Measurements from ENCODE around the gene REX1BD. TPM values are rescaled to one million over a fixed set of nuclear protein-coding genes. Genes with fewer than 3 reads are reported as not detected.

REX1BD gene
- total RNA-seq, 1 donor from 2014 or later: 85.9 TPM

DNA sequence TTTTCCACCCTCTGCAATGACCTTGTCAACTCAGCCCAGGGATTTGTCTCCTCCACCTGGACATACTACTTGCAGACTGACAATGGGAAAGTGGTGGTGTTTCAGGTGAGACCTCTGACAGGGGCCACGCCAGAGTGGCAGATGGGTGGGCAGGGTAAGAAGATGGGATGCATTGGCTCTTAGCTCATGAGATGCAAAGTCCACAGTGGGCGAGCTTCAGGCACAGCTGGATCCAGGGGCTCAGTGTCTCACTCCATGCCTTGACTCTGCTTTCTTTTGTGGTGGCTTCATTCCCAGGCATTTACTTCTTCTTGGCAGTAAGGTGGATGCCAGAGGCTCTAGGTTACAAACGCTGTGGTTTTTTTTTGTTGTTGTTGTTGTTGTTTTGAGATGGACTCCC is 27.4 kb downstream of the REX1BD start:
- Mint-ChIP-seq H3K27me3 (peaks cover 41% of the 10 kb centered on the region), H3K4me1 (peaks cover 17% of the 10 kb centered on the region), H3K27ac (no peak overlapping the region), H3K9me3 (no peaks in the 10 kb centered on the region), H3K4me3 (no peak overlapping the region), H3K36me3 (ENCODE audit: low read depth) (no peaks in the 10 kb centered on the region)
- ATAC-seq (ENCODE audit: low read depth) (no peak), DNase-seq (no peak)
- TF ChIP-seq, protein P1, sequence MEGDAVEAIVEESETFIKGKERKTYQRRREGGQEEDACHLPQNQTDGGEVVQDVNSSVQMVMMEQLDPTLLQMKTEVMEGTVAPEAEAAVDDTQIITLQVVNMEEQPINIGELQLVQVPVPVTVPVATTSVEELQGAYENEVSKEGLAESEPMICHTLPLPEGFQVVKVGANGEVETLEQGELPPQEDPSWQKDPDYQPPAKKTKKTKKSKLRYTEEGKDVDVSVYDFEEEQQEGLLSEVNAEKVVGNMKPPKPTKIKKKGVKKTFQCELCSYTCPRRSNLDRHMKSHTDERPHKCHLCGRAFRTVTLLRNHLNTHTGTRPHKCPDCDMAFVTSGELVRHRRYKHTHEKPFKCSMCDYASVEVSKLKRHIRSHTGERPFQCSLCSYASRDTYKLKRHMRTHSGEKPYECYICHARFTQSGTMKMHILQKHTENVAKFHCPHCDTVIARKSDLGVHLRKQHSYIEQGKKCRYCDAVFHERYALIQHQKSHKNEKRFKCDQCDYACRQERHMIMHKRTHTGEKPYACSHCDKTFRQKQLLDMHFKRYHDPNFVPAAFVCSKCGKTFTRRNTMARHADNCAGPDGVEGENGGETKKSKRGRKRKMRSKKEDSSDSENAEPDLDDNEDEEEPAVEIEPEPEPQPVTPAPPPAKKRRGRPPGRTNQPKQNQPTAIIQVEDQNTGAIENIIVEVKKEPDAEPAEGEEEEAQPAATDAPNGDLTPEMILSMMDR (IDR thresholded peaks at IDR 0.05): no peak
- CTCF ChIA-PET: no interaction called here
- POLR2A ChIA-PET: no interaction called here
- intact Hi-C loops (cut with micrococcal nuclease): no loop called here

DNA sequence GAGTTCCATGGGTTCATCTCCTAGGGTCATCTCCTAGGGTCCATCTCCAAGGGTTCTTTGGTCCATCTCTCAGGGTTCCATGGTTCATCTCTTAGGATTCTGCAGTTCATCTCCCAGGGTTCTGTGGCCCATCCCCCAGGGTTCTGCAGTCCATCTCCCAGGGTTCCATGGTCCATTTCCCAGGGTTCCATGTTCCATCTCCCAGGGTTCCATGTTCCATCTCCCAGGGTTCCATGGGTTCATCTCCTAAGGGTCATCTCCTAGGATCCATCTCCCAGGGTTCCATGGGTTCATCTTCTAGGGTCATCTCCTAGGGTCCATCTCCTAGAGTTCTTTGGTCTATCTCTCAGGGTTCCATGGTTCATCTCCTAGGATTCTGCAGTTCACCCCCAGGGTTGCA is 29.0 kb downstream of the REX1BD start:
- no peak for DNase-seq
- no peaks in the 10 kb centered on the region for H3K9me3 Mint-ChIP-seq
- H3K4me1 Mint-ChIP-seq: peaks cover 5% of the 10 kb centered on the region
- H3K27me3 Mint-ChIP-seq: peaks cover 31% of the 10 kb centered on the region
- H3K36me3 Mint-ChIP-seq (ENCODE audit: low read depth): no peaks in the 10 kb centered on the region
- H3K4me3 Mint-ChIP-seq: no peak overlapping the region
- TF ChIP-seq, protein P1 (IDR thresholded peaks at IDR 0.05): no peak
- POLR2A ChIA-PET: no interaction called here
- intact Hi-C loops (cut with micrococcal nuclease): no loop called here
- no peak for ATAC-seq (ENCODE audit: low read depth)
- no peak overlapping the region for H3K27ac Mint-ChIP-seq
- CTCF ChIA-PET: no interaction called here

DNA sequence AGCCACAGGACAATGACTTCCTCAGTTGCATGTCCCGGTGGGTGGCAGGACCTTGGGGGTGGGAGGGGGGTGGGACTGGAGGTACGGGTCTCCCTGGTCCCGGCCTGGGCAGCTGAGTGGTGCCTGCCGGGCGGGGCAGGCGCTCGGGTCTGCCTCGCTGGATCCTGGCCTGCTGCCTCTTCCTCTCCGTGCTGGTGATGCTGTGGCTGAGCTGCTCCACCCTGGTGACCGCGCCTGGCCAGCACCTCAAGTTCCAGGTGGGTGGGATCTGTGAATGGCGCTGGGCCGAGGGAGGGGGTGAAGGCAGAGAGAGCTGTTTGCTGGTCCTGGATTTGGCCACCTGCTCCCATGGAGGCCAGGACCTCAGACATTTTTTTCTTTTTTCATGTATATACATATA is 29.6 kb downstream of the REX1BD start:
- CTCF ChIA-PET: no interaction called here
- TF ChIP-seq, protein P1 (IDR thresholded peaks at IDR 0.05): no peak
- POLR2A ChIA-PET: interaction anchor here (0.5 kb wide), 1 partner anchor 8 kb away, joined by 3 read pairs; no protein-coding TSS in a partner anchor
- Mint-ChIP-seq H3K36me3 (ENCODE audit: low read depth) (no peaks in the 10 kb centered on the region), H3K4me1 (peaks cover 3% of the 10 kb centered on the region), H3K4me3 (no peak overlapping the region), H3K27ac (no peak overlapping the region), H3K27me3 (peaks cover 29% of the 10 kb centered on the region), H3K9me3 (no peaks in the 10 kb centered on the region)
- no peak for DNase-seq
- no peak for ATAC-seq (ENCODE audit: low read depth)
- intact Hi-C loops (cut with micrococcal nuclease): no loop called here

DNA sequence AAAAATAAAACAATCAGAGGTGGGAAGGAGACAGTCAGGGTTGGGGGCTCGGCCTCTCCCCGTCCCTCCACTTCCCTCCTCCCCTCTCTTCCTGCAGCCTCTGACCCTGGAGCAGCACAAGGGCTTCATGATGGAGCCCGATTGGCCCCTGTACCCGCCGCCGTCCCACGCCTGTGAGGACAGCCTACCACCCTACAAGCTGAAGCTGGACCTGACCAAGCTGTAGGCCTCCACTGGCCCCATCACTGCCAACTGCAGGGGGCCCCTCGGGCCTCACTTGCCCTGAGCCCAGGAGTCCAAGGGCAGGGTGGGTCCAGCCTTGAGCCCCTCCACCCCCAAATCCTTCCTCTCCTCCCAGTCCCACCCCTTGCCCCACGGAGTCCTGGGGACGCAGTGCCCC is 31.7 kb downstream of the REX1BD start:
- no peak overlapping the region for H3K4me3 Mint-ChIP-seq
- intact Hi-C loops (cut with micrococcal nuclease): no loop called here

DNA sequence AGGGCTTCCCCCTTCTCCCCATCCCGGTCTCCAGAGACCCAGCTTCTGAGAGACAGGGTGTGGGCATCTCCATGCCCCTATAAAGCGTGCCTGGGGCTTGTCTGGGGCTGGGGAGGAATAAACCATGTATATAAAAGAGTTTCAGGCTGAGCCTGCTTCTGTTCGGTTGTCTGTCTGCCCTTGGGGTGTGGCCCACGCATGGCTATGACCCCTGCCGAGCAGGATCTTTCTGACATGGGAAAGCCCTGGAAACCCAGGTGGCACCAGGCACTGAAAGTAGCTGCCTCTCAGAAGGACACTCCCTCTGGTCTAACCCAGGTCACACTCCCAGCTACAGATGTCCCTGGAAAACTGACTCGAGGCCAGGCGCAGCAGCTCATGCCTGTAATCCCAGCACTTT is 32.3 kb downstream of the REX1BD start:
- ChIA-PET CTCF (no interaction called here), POLR2A (interaction anchor here (1.3 kb wide), 1 partner anchor 8 kb away, joined by 4 read pairs; the partner anchor contains the start of gene TMEM59L)
- no peak for ATAC-seq (ENCODE audit: low read depth)

More for the DNA sequence above, 31.7 kb downstream of the REX1BD start:
- Mint-ChIP-seq H3K27me3 (peaks cover 16% of the 10 kb centered on the region), H3K27ac (no peak overlapping the region), H3K4me1 (no peaks in the 10 kb centered on the region), H3K9me3 (no peaks in the 10 kb centered on the region), H3K36me3 (ENCODE audit: low read depth) (no peaks in the 10 kb centered on the region)
- TF ChIP-seq, protein P1 (IDR thresholded peaks at IDR 0.05): no peak
- ChIA-PET POLR2A (no interaction called here), CTCF (no interaction called here)
- no peak for ATAC-seq (ENCODE audit: low read depth)
- no peak for DNase-seq

More for the DNA sequence above, 32.3 kb downstream of the REX1BD start:
- no peak for DNase-seq
- H3K27ac Mint-ChIP-seq: no peak overlapping the region
- TF ChIP-seq, protein P1 (IDR thresholded peaks at IDR 0.05): no peak
- peaks cover 11% of the 10 kb centered on the region for H3K27me3 Mint-ChIP-seq
- no peaks in the 10 kb centered on the region for H3K36me3 Mint-ChIP-seq (ENCODE audit: low read depth)
- no peaks in the 10 kb centered on the region for H3K9me3 Mint-ChIP-seq
- intact Hi-C loops (cut with micrococcal nuclease): no loop called here
- H3K4me3 Mint-ChIP-seq: no peak overlapping the region
- no peaks in the 10 kb centered on the region for H3K4me1 Mint-ChIP-seq
